ENCODE data around the gene G2E3. TPM values are rescaled to one million over a fixed set of nuclear protein-coding genes. Genes with fewer than 3 reads are reported as not detected.
"Not testable (repeated sequence)": the region's sequence is repeated elsewhere in the genome, so short reads cannot be mapped to it uniquely, and the experiment has no call there.

Gene G2E3
- total RNA-seq, 1 donor from 2014 or later: 21.5 TPM

GRCh38 chr14:30569216-30569902 is 10.4 kb downstream of the G2E3 start:
- intact Hi-C loops (cut with micrococcal nuclease): no loop called here
- peaks cover 13% of the 10 kb centered on the region for H3K36me3 Mint-ChIP-seq (ENCODE audit: low read depth)
- H3K27ac Mint-ChIP-seq: no peak overlapping the region
- H3K4me3 Mint-ChIP-seq: no peak overlapping the region
- DNase-seq (ENCODE audit: low spot score): no peak
- H3K4me1 Mint-ChIP-seq (ENCODE audit: low read depth): peaks cover 56% of the 10 kb centered on the region
- H3K9me3 Mint-ChIP-seq: no peaks in the 10 kb centered on the region
- no peaks in the 10 kb centered on the region for H3K27me3 Mint-ChIP-seq (ENCODE audit: insufficient read depth)

- Mint-ChIP-seq H3K4me3 (no peak overlapping the region), H3K9me3 (no peaks in the 10 kb centered on the region), H3K36me3 (ENCODE audit: low read depth) (peaks cover 9% of the 10 kb centered on the region), H3K4me1 (ENCODE audit: low read depth) (peaks cover 61% of the 10 kb centered on the region), H3K27ac (no peak overlapping the region), H3K27me3 (ENCODE audit: insufficient read depth) (no peaks in the 10 kb centered on the region)
- DNase-seq (ENCODE audit: low spot score): no peak
- intact Hi-C loops (cut with micrococcal nuclease): loop anchor here (2.0 kb wide), 1 partner anchor 19 kb away; no protein-coding TSS in a partner anchor
Measured at GRCh38 chr14:30569903-30570226, 10.9 kb downstream of the G2E3 start.

GRCh38 chr14:30572237-30572636 is 13.3 kb downstream of the G2E3 start:
- no peaks in the 10 kb centered on the region for H3K9me3 Mint-ChIP-seq
- DNase-seq (ENCODE audit: low spot score): no peak
- H3K27ac Mint-ChIP-seq: no peak overlapping the region
- no peaks in the 10 kb centered on the region for H3K27me3 Mint-ChIP-seq (ENCODE audit: insufficient read depth)
- peaks cover 5% of the 10 kb centered on the region for H3K36me3 Mint-ChIP-seq (ENCODE audit: low read depth)
- intact Hi-C loops (cut with micrococcal nuclease): no loop called here
- peaks cover 68% of the 10 kb centered on the region for H3K4me1 Mint-ChIP-seq (ENCODE audit: low read depth)
- H3K4me3 Mint-ChIP-seq: no peak overlapping the region

DNA sequence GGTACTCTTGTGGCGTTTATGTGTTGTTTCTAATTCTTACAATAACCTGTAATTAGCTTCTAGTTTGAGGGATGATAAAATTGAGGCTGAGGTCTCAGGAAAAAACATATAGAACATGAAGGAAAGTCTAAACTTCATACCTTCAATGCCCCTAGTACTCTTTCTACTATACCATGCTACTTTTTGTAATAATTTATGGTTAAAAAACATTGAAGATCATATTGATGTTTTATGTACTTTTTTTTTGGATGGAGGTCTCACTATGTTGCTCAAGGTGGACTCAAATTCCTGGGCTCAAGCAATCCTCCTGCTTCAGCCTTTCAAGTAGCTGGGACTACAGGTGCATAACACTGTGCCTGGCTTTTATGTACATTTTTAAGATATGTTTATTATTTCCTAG is 13.8 kb downstream of the G2E3 start:
- H3K36me3 Mint-ChIP-seq (ENCODE audit: low read depth): peaks cover 5% of the 10 kb centered on the region
- H3K27me3 Mint-ChIP-seq (ENCODE audit: insufficient read depth): no peaks in the 10 kb centered on the region

DNA sequence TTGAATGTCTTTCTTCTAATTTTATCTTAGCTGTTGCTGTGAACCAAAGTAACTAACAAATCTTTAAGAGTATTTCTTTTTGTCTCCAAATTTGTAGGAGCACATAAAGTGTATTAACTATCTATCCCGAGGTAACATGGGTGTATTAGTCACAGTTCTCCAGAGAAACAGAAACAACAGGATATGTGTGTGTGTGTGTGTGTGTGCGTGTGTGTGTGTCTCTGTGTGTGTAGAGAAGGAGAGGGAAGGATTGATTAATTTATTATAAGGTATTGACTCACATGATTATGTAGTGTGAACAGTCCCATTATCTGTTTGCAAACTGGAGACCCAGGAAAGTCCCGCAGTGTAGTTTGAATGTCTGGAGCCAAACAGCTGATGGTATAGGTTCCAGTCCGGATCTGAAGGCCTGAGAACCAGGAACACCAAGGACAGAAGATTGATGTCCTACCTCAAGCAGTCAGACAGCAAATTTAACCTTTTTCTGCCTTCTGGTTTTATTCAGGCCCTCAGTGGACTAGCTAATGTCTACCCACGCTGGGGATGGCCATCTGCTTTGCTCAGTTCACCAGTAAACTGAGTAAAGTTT is 14.4 kb downstream of the G2E3 start:
- peaks cover 70% of the 10 kb centered on the region for H3K4me1 Mint-ChIP-seq (ENCODE audit: low read depth)
- no peaks in the 10 kb centered on the region for H3K9me3 Mint-ChIP-seq
- no peak overlapping the region for H3K4me3 Mint-ChIP-seq
- no peak overlapping the region for H3K27ac Mint-ChIP-seq
- no peaks in the 10 kb centered on the region for H3K27me3 Mint-ChIP-seq (ENCODE audit: insufficient read depth)
- intact Hi-C loops (cut with micrococcal nuclease): no loop called here
- peaks cover 7% of the 10 kb centered on the region for H3K36me3 Mint-ChIP-seq (ENCODE audit: low read depth)
- no peak for DNase-seq (ENCODE audit: low spot score)

More for the DNA sequence above, 13.8 kb downstream of the G2E3 start:
- DNase-seq (ENCODE audit: low spot score): no peak
- Mint-ChIP-seq H3K4me3 (no peak overlapping the region), H3K9me3 (no peaks in the 10 kb centered on the region), H3K4me1 (ENCODE audit: low read depth) (peaks cover 70% of the 10 kb centered on the region), H3K27ac (no peak overlapping the region)
- intact Hi-C loops (cut with micrococcal nuclease): no loop called here

- H3K27ac Mint-ChIP-seq: no peak overlapping the region
- intact Hi-C loops (cut with micrococcal nuclease): no loop called here
- peaks cover 70% of the 10 kb centered on the region for H3K4me1 Mint-ChIP-seq (ENCODE audit: low read depth)
- H3K36me3 Mint-ChIP-seq (ENCODE audit: low read depth): peaks cover 7% of the 10 kb centered on the region
- no peaks in the 10 kb centered on the region for H3K9me3 Mint-ChIP-seq
- no peak overlapping the region for H3K4me3 Mint-ChIP-seq
- DNase-seq (ENCODE audit: low spot score): no peak
- H3K27me3 Mint-ChIP-seq (ENCODE audit: insufficient read depth): no peaks in the 10 kb centered on the region
Measured at GRCh38 chr14:30573966-30574365, 15.0 kb downstream of the G2E3 start.

DNA sequence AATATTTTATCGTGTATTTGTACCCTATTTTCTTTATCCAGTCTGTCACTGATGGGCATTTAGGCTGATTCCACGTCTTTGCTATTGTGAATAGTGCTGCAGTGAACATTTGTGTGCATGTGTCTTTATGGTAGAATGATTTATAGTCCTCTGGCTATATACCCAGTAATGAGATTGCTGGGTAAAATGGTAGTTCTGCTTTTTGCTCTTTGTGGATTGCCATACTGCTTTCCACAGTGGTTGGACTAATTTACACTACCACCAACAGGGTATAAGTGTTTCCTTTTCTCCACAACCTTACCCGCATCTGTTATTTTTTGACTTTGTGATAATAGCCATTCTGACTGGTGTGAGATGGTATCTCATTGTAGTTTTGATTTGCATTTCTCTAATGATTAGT is 15.8 kb downstream of the G2E3 start:
- H3K36me3 Mint-ChIP-seq (ENCODE audit: low read depth); H3K9me3 Mint-ChIP-seq; H3K4me3 Mint-ChIP-seq; H3K27ac Mint-ChIP-seq; intact Hi-C loops (cut with micrococcal nuclease); DNase-seq (ENCODE audit: low spot score); H3K27me3 Mint-ChIP-seq (ENCODE audit: insufficient read depth): not testable (repeated sequence)
- peaks cover 62% of the 10 kb centered on the region for H3K4me1 Mint-ChIP-seq (ENCODE audit: low read depth)

DNA sequence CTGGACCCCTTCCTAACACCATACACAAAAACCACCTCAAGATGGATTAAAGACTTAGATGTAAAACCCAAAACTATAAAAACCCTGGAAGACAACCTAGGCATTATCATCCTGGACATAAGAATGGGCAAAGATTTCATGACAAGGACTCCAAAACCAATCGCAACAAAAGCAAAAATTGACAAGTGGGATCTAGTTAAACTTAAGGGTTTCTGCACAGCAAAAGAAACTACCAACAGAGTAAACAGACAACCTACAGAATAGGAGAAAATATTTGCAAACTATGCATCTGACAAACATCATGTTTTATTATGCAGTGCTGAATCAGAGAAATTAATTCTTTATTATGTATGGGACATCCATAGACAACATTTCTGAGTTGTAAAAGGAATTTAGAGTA is 17.4 kb downstream of the G2E3 start:
- H3K27me3 Mint-ChIP-seq (ENCODE audit: insufficient read depth); H3K27ac Mint-ChIP-seq; H3K36me3 Mint-ChIP-seq (ENCODE audit: low read depth); DNase-seq (ENCODE audit: low spot score); H3K4me3 Mint-ChIP-seq; H3K9me3 Mint-ChIP-seq; intact Hi-C loops (cut with micrococcal nuclease): not testable (repeated sequence)
- peaks cover 46% of the 10 kb centered on the region for H3K4me1 Mint-ChIP-seq (ENCODE audit: low read depth)

DNA sequence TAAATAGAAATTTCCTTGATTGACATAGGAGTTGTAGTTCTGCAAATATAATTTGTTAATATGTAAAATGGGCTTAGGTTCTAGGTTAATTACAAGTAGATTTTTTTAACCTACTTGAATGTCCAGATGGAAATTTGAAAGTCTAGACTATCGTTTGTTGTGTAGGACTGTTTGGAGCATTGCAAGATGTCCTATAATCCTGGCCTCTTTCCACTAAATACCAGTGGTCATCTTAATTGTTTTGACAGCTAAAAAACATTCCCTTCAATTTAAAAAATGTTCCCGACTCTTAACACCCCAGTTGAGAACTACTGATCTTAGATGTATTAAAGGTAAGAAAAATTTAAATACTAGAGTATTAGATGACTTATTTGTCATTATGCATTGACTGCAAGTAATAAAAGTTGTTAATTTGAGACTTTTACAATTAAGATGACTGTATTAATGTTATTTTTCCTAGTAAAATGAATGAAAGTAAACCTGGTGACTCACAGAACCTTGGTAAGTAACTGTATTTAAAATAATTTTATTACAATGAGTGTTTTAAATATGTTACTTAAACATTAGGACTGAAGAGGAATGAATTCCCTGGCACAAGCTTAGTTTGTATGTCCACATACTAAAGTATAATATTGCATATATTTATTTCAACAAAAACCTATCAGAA is 21.8 kb downstream of the G2E3 start:
- Mint-ChIP-seq H3K9me3 (peaks cover 22% of the 10 kb centered on the region), H3K27ac (no peak overlapping the region), H3K4me3 (no peak overlapping the region), H3K27me3 (ENCODE audit: insufficient read depth) (no peaks in the 10 kb centered on the region), H3K4me1 (ENCODE audit: low read depth) (peaks cover 27% of the 10 kb centered on the region), H3K36me3 (ENCODE audit: low read depth) (peaks cover 33% of the 10 kb centered on the region)
- intact Hi-C loops (cut with micrococcal nuclease): no loop called here
- DNase-seq (ENCODE audit: low spot score): no peak

- intact Hi-C loops (cut with micrococcal nuclease): no loop called here
- Mint-ChIP-seq H3K9me3 (peaks cover 22% of the 10 kb centered on the region), H3K4me3 (no peak overlapping the region), H3K36me3 (ENCODE audit: low read depth) (peaks cover 35% of the 10 kb centered on the region), H3K27me3 (ENCODE audit: insufficient read depth) (no peaks in the 10 kb centered on the region), H3K4me1 (ENCODE audit: low read depth) (peaks cover 26% of the 10 kb centered on the region), H3K27ac (no peak overlapping the region)
- DNase-seq (ENCODE audit: low spot score): no peak
Measured at GRCh38 chr14:30581283-30581625, 22.3 kb downstream of the G2E3 start.

- no peak for DNase-seq (ENCODE audit: low spot score)
- no peaks in the 10 kb centered on the region for H3K27me3 Mint-ChIP-seq (ENCODE audit: insufficient read depth)
- H3K36me3 Mint-ChIP-seq (ENCODE audit: low read depth): peaks cover 35% of the 10 kb centered on the region
- H3K9me3 Mint-ChIP-seq: peaks cover 22% of the 10 kb centered on the region
- intact Hi-C loops (cut with micrococcal nuclease): no loop called here
- H3K27ac Mint-ChIP-seq: no peak overlapping the region
- H3K4me1 Mint-ChIP-seq (ENCODE audit: low read depth): peaks cover 21% of the 10 kb centered on the region
- no peak overlapping the region for H3K4me3 Mint-ChIP-seq
Measured at GRCh38 chr14:30582376-30582775, 23.4 kb downstream of the G2E3 start.

DNA sequence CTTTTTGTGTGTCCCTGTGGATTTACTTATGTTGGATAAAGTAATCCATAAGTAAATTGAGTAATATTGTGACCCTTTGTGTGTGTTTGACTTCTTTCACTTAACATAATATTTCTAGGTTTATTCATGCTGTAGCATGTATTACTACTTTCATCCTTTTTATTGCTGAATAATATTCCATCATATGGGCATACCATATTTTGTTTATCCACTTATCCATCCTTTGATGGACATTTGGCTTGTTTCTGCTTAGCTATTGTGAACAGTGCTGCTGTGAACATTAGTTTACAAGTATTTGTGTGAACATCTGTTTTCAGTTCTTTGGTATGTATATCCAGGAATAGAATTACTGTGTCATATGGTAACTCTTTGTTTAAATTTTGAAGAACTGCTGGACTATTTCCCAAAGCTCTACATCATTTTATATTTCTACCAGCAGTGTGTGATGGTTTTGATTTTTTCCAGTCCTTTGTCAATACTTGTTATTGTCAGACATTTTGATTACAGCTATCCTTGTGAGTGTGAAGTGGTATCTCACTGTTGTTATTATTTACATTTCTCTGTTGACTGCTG is 25.2 kb downstream of the G2E3 start:
- intact Hi-C loops (cut with micrococcal nuclease): no loop called here
- no peak for DNase-seq (ENCODE audit: low spot score)
- Mint-ChIP-seq H3K27ac (no peak overlapping the region), H3K36me3 (ENCODE audit: low read depth) (peaks cover 38% of the 10 kb centered on the region), H3K27me3 (ENCODE audit: insufficient read depth) (no peaks in the 10 kb centered on the region), H3K4me3 (no peak overlapping the region), H3K9me3 (peaks cover 22% of the 10 kb centered on the region), H3K4me1 (ENCODE audit: low read depth) (peaks cover 11% of the 10 kb centered on the region)

DNA sequence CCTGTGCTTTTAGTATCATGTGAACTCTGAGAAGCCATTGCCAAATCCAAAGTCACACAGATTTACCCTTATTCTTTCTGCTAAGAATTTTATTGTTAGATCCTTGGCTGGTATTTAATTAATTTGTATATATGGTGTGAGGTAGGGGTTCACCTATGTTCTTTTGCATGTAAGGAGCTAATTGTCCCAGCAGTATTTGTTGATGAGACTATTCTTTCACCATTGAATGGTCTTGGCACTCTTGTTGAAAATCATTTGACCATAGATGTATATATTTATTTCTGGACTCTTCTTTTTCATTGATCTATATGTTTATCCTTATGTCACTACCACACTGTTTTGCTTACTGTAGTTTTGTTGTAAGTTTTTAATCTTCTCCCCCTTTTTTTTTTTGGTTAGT is 26.2 kb downstream of the G2E3 start:
- Mint-ChIP-seq H3K4me3 (no peak overlapping the region), H3K36me3 (ENCODE audit: low read depth) (peaks cover 46% of the 10 kb centered on the region)
- DNase-seq (ENCODE audit: low spot score): no peak

More for the DNA sequence above, 26.2 kb downstream of the G2E3 start:
- Mint-ChIP-seq H3K9me3 (peaks cover 22% of the 10 kb centered on the region), H3K27me3 (ENCODE audit: insufficient read depth) (no peaks in the 10 kb centered on the region), H3K4me1 (ENCODE audit: low read depth) (peaks cover 11% of the 10 kb centered on the region), H3K27ac (no peak overlapping the region)
- intact Hi-C loops (cut with micrococcal nuclease): no loop called here

All from activated T-helper 1 cell treated with anti-CD3 and anti-CD28 coated beads, Interleukin-12 subunit alpha, Interleukin-12 subunit beta, Interleukin-2, Interleukin-4 antibody, amounts not matched to agents 30 ng/mL and 10 ng/mL and 1 ng/mL, durations not matched to agents 14 hours and 24 hours and 36 hours (primary cell).